Umbilical cord (tissue), 2 donors: ENCODE data around the gene OR52D1. TPM values are rescaled to one million over a fixed set of nuclear protein-coding genes. Genes with fewer than 3 reads are reported as not detected.

Experiments
- DNase-seq: peaks from one replicate; pipeline ENCODE4 v3.0.0-alpha.2; 2015; ENCODE audit warnings: low spot score
- total RNA-seq: library from RNA; depleted of rRNA; stranded (reverse); fragments of >200 nt; gene quantifications from one replicate; pipeline ENCODE4 v1.2.3, GENCODE V29; 2014; ENCODE audit warnings: low replicate concordance; ENCODE audit not compliant: insufficient read depth

The OR52D1 gene
- total RNA-seq, 1 donor from 2014 or later: not detected

- DNase-seq: no peak
These were observed 21.3 kb downstream of the OR52D1 start, which contains the start of gene UBQLN3 for GRCh38 chr11:5509803-5510202. Gene UBQLN3, minus strand, starts transcription at chr11:5509957. Its CDS starts 399 bp downstream, at chr11:5509558.

GRCh38 chr11:5514841-5515240, 26.4 kb downstream of the OR52D1 start:
- DNase-seq: no peak

GRCh38 chr11:5516599-5516998, 28.1 kb downstream of the OR52D1 start, which contains the start of gene UBQLNL:
Gene UBQLNL, minus strand, starts transcription at chr11:5516699. Its CDS starts 258 bp downstream, at chr11:5516441.
- DNase-seq: no peak

GRCh38 chr11:5521540-5521939, 33.1 kb downstream of the OR52D1 start:
- no peak for DNase-seq

GRCh38 chr11:5522308-5522707, 33.8 kb downstream of the OR52D1 start:
- DNase-seq: no peak

GRCh38 chr11:5524756-5525155, 36.3 kb downstream of the OR52D1 start:
- no peak for DNase-seq

- no peak for DNase-seq
These were observed 39.2 kb downstream of the OR52D1 start for GRCh38 chr11:5527716-5528115.

- no peak for DNase-seq
These were observed 40.0 kb downstream of the OR52D1 start for GRCh38 chr11:5528495-5528894.

GRCh38 chr11:5531053-5531831, 42.8 kb downstream of the OR52D1 start:
- no peak for DNase-seq

GRCh38 chr11:5534046-5534445, 45.6 kb downstream of the OR52D1 start:
- no peak for DNase-seq

GRCh38 chr11:5536482-5536881, 48.0 kb downstream of the OR52D1 start:
- no peak for DNase-seq

Other genes with a start within 250 kb of the OR52D1 start
- 278 TPM for gene HBG1, start 238.8 kb upstream of the OR52D1 start, total RNA-seq
- gene HBG2, start 233.9 kb upstream of the OR52D1 start, total RNA-seq: 9,844 TPM
- gene HBE1, start 218.7 kb upstream of the OR52D1 start, total RNA-seq: 40.9 TPM
- 3.1 TPM for gene OR51B4, start 186.7 kb upstream of the OR52D1 start, total RNA-seq
- gene OR51B2, start 164.4 kb upstream of the OR52D1 start, total RNA-seq: 2.9 TPM
- 17.1 TPM for gene OR51B5, start 145.2 kb upstream of the OR52D1 start, total RNA-seq
- 3.6 TPM for gene OR51B6, start 137.2 kb upstream of the OR52D1 start, total RNA-seq
- gene OR51M1, start 104.9 kb upstream of the OR52D1 start, total RNA-seq: 3.9 TPM
- gene OR51Q1, start 66.6 kb upstream of the OR52D1 start, total RNA-seq: not detected
- 6.3 TPM for gene OR51I1, start 47.2 kb upstream of the OR52D1 start, total RNA-seq
- 3.1 TPM for gene OR51I2, start 39.4 kb upstream of the OR52D1 start, total RNA-seq
- 2.6 TPM for gene UBQLN3, start 21.3 kb downstream of the OR52D1 start, total RNA-seq
- gene UBQLNL, start 28.0 kb downstream of the OR52D1 start, total RNA-seq: not detected
- gene OR52H1, start 59.9 kb downstream of the OR52D1 start, total RNA-seq: 1.7 TPM
- gene OR52B6, start 92.2 kb downstream of the OR52D1 start, total RNA-seq: not detected
- 4.1 TPM for gene TRIM6, start 108.0 kb downstream of the OR52D1 start, total RNA-seq
- 10.1 TPM for gene TRIM34, start 136.3 kb downstream of the OR52D1 start, total RNA-seq
- 22.9 TPM for gene TRIM5, start 196.4 kb downstream of the OR52D1 start, total RNA-seq
- gene TRIM22, start 201.1 kb downstream of the OR52D1 start, total RNA-seq: 67.7 TPM
- gene OR56B1, start 247.8 kb downstream of the OR52D1 start, total RNA-seq: not detected